Left renal cortex interstitium (tissue), 4 donors: ENCODE measurements around the gene HAL. TPM values are rescaled to one million over a fixed set of nuclear protein-coding genes. Genes with fewer than 3 reads are reported as not detected.

ENCODE experiments used
- DNase-seq, 4 donors: peaks; one replicate each; pipeline ENCODE4 v3.0.0-alpha.2; 2013; ENCODE audit warnings: low read depth in 4 of 4, low spot score in 2 of 4, missing footprints in 1 of 4
- polyA plus RNA-seq, 4 donors: library from polyadenylated mRNA; unstranded; fragments of 120-200 nt; gene quantifications; one replicate each; pipeline ENCODE4 v1.2.1, GENCODE V29; 2013; ENCODE audit not compliant: insufficient read length in 4 of 4

The HAL gene
- 1 to 10 TPM in 2 of 4 donors, under 1 TPM in 2; 0.14 to 2.1 (median 1.00) TPM for polyA plus RNA-seq

- DNase-seq: no peak
Observed at GRCh38 chr12:95996034-95996658, at the start of gene HAL. Gene HAL (minus strand): TSS chr12:95996344. CDS start chr12:95995910, 434 bp downstream.

GRCh38 chr12:96045566-96045965, 49.4 kb upstream of the HAL start:
- no peak for DNase-seq

- no peak for DNase-seq
Observed at GRCh38 chr12:96044943-96045290, 48.8 kb upstream of the HAL start.

GRCh38 chr12:96044017-96044942, 48.1 kb upstream of the HAL start:
- no peak for DNase-seq

- no peak for DNase-seq
Observed at GRCh38 chr12:96041181-96041580, 45.0 kb upstream of the HAL start.

GRCh38 chr12:96040305-96041133, 44.4 kb upstream of the HAL start:
- DNase-seq: no peak

- no peak for DNase-seq
Observed at GRCh38 chr12:96039516-96039915, 43.4 kb upstream of the HAL start.

- no peak for DNase-seq
Observed at GRCh38 chr12:96036765-96037455, 40.8 kb upstream of the HAL start.

- DNase-seq: peak; percentile 98 to 100 (median 99)
Observed at GRCh38 chr12:96035283-96036236, 39.4 kb upstream of the HAL start, which contains the start of gene LTA4H. Gene LTA4H (minus strand): TSS chr12:96035587. CDS start chr12:96035519, 68 bp downstream.

GRCh38 chr12:96034621-96035282, 38.6 kb upstream of the HAL start:
- peak in 1 of 4 donors; percentile 72 for DNase-seq

- no peak for DNase-seq
Observed at GRCh38 chr12:96033549-96034389, 37.6 kb upstream of the HAL start.

- DNase-seq: no peak
Observed at GRCh38 chr12:96029826-96030225, 33.7 kb upstream of the HAL start.

GRCh38 chr12:96028538-96028937, 32.4 kb upstream of the HAL start:
- no peak for DNase-seq

- no peak for DNase-seq
Observed at GRCh38 chr12:96026331-96026730, 30.2 kb upstream of the HAL start.

- no peak for DNase-seq
Observed at GRCh38 chr12:96025518-96025917, 29.4 kb upstream of the HAL start.

- no peak for DNase-seq
Observed at GRCh38 chr12:96020314-96021003, 24.3 kb upstream of the HAL start.

GRCh38 chr12:96015672-96016071, 19.5 kb upstream of the HAL start:
- no peak for DNase-seq
